ENCODE measurements around the gene TMEM253. TPM values are rescaled to one million over a fixed set of nuclear protein-coding genes. Genes with fewer than 3 reads are reported as not detected.

Gene TMEM253
- total and polyA plus RNA-seq, 2 experiments from 2014 or later = 0.59 to 0.95 TPM

DNA sequence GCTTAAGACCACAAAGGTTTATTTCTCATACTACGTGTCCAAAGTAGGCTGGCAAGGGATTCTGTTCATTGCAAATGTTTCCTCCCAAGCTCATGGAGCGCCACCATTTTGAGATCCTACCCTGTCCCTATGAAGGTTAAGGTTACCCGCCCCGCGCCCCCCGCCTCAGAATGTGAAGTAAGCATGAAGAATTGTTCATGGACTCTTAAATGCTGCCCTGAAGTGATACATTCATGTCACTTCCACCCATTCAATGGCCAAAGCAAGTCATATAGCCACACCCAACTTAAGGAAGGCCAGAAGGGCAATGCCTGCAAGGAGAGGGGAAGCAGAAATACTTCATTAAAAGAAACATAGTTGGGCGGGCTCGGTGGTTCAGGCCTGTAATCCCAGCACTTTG, 4.2 kb downstream of the TMEM253 start:
- Histone ChIP-seq H3K27ac (ENCODE audit: low read depth) (no peak overlapping the region), H3K36me3 (ENCODE audit: insufficient read depth) (no peaks in the 10 kb centered on the region), H4K20me1 (replicated peaks; ENCODE audit: insufficient read depth) (no peaks in the 10 kb centered on the region), H3K27me3 (ENCODE audit: insufficient read depth) (no peaks in the 10 kb centered on the region), H3F3A (replicated peaks; ENCODE audit: low read depth) (no peaks in the 10 kb centered on the region; the same call in none of the 2 replicates), H2AFZ (no peak overlapping the region), H3K9me2 (ENCODE audit: insufficient read depth) (no peaks in the 10 kb centered on the region), H3K79me2 (replicated peaks; ENCODE audit: insufficient read depth) (peaks cover 10% of the 10 kb centered on the region), H3K4me1 (ENCODE audit: insufficient read depth) (peaks cover 36% of the 10 kb centered on the region), H3K4me2 (peak overlapping the region; percentile 97), H3K4me3 (peak overlapping the region; percentile 90; the same call in 1 of the 2 replicates)
- H3K36me3 Mint-ChIP-seq (ENCODE audit: low read depth) = no peaks in the 10 kb centered on the region
- H3K4me1 Mint-ChIP-seq = peaks cover 77% of the 10 kb centered on the region
- no peak overlapping the region for H3K27ac Mint-ChIP-seq
- DNase-seq (ENCODE audit: low spot score) = no peak
- peak overlapping the region; percentile 91 for H3K4me3 Mint-ChIP-seq
- H3K9me3 Mint-ChIP-seq = no peaks in the 10 kb centered on the region; the same call in 2 of the 3 replicates
- peaks cover 4% of the 10 kb centered on the region for H3K27me3 Mint-ChIP-seq (ENCODE audit: insufficient read depth, low read depth, poor library complexity)
- no peak for ATAC-seq
- TF ChIP-seq, protein P1, sequence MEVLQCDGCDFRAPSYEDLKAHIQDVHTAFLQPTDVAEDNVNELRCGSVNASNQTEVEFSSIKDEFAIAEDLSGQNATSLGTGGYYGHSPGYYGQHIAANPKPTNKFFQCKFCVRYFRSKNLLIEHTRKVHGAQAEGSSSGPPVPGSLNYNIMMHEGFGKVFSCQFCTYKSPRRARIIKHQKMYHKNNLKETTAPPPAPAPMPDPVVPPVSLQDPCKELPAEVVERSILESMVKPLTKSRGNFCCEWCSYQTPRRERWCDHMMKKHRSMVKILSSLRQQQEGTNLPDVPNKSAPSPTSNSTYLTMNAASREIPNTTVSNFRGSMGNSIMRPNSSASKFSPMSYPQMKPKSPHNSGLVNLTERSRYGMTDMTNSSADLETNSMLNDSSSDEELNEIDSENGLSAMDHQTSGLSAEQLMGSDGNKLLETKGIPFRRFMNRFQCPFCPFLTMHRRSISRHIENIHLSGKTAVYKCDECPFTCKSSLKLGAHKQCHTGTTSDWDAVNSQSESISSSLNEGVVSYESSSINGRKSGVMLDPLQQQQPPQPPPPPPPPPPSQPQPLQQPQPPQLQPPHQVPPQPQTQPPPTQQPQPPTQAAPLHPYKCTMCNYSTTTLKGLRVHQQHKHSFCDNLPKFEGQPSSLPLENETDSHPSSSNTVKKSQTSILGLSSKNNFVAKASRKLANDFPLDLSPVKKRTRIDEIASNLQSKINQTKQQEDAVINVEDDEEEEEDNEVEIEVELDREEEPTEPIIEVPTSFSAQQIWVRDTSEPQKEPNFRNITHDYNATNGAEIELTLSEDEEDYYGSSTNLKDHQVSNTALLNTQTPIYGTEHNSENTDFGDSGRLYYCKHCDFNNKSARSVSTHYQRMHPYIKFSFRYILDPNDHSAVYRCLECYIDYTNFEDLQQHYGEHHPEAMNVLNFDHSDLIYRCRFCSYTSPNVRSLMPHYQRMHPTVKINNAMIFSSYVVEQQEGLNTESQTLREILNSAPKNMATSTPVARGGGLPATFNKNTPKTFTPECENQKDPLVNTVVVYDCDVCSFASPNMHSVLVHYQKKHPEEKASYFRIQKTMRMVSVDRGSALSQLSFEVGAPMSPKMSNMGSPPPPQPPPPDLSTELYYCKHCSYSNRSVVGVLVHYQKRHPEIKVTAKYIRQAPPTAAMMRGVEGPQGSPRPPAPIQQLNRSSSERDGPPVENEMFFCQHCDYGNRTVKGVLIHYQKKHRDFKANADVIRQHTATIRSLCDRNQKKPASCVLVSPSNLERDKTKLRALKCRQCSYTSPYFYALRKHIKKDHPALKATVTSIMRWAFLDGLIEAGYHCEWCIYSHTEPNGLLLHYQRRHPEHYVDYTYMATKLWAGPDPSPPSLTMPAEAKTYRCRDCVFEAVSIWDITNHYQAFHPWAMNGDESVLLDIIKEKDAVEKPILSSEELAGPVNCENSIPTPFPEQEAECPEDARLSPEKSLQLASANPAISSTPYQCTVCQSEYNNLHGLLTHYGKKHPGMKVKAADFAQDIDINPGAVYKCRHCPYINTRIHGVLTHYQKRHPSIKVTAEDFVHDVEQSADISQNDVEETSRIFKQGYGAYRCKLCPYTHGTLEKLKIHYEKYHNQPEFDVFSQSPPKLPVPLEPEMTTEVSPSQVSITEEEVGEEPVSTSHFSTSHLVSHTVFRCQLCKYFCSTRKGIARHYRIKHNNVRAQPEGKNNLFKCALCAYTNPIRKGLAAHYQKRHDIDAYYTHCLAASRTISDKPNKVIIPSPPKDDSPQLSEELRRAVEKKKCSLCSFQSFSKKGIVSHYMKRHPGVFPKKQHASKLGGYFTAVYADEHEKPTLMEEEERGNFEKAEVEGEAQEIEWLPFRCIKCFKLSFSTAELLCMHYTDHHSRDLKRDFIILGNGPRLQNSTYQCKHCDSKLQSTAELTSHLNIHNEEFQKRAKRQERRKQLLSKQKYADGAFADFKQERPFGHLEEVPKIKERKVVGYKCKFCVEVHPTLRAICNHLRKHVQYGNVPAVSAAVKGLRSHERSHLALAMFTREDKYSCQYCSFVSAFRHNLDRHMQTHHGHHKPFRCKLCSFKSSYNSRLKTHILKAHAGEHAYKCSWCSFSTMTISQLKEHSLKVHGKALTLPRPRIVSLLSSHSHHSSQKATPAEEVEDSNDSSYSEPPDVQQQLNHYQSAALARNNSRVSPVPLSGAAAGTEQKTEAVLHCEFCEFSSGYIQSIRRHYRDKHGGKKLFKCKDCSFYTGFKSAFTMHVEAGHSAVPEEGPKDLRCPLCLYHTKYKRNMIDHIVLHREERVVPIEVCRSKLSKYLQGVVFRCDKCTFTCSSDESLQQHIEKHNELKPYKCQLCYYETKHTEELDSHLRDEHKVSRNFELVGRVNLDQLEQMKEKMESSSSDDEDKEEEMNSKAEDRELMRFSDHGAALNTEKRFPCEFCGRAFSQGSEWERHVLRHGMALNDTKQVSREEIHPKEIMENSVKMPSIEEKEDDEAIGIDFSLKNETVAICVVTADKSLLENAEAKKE (CRISPR knock-in tag; IDR thresholded peaks at IDR 0.05) = no peak
- TF ChIP-seq NANOG (IDR thresholded peaks at IDR 0.05; ENCODE audit: borderline replicate concordance) (no peak), ZNF331 (CRISPR knock-in tag; IDR thresholded peaks at IDR 0.05; ENCODE audit: low read depth) (no peak), JUNB (IDR thresholded peaks at IDR 0.05; ENCODE audit: unreplicated experiment) (no peak), EZH2phosphoT487 (IDR thresholded peaks at IDR 0.05; ENCODE audit: unreplicated experiment) (no peak), EZH2 (IDR thresholded peaks at IDR 0.05; ENCODE audit: low read depth, unreplicated experiment) (no peak), ZNF114 (CRISPR knock-in tag; IDR thresholded peaks at IDR 0.05) (no peak), CREB1 (CRISPR knock-in tag; IDR thresholded peaks at IDR 0.05; ENCODE audit: low read depth) (no peak), STAT1 (IDR thresholded peaks at IDR 0.05; ENCODE audit: unreplicated experiment) (no peak), POLR2AphosphoS5 (IDR thresholded peaks at IDR 0.05; ENCODE audit: low read depth) (no peak)
- TF ChIP-seq, protein P2, sequence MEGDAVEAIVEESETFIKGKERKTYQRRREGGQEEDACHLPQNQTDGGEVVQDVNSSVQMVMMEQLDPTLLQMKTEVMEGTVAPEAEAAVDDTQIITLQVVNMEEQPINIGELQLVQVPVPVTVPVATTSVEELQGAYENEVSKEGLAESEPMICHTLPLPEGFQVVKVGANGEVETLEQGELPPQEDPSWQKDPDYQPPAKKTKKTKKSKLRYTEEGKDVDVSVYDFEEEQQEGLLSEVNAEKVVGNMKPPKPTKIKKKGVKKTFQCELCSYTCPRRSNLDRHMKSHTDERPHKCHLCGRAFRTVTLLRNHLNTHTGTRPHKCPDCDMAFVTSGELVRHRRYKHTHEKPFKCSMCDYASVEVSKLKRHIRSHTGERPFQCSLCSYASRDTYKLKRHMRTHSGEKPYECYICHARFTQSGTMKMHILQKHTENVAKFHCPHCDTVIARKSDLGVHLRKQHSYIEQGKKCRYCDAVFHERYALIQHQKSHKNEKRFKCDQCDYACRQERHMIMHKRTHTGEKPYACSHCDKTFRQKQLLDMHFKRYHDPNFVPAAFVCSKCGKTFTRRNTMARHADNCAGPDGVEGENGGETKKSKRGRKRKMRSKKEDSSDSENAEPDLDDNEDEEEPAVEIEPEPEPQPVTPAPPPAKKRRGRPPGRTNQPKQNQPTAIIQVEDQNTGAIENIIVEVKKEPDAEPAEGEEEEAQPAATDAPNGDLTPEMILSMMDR (conservative IDR thresholded peaks at IDR 0.05; ENCODE audit: low read depth in 2 of 2) = no peak
- TF ChIP-seq, protein P3, sequence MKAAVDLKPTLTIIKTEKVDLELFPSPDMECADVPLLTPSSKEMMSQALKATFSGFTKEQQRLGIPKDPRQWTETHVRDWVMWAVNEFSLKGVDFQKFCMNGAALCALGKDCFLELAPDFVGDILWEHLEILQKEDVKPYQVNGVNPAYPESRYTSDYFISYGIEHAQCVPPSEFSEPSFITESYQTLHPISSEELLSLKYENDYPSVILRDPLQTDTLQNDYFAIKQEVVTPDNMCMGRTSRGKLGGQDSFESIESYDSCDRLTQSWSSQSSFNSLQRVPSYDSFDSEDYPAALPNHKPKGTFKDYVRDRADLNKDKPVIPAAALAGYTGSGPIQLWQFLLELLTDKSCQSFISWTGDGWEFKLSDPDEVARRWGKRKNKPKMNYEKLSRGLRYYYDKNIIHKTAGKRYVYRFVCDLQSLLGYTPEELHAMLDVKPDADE (IDR thresholded peaks at IDR 0.05) = no peak
- TF ChIP-seq, protein P4, sequence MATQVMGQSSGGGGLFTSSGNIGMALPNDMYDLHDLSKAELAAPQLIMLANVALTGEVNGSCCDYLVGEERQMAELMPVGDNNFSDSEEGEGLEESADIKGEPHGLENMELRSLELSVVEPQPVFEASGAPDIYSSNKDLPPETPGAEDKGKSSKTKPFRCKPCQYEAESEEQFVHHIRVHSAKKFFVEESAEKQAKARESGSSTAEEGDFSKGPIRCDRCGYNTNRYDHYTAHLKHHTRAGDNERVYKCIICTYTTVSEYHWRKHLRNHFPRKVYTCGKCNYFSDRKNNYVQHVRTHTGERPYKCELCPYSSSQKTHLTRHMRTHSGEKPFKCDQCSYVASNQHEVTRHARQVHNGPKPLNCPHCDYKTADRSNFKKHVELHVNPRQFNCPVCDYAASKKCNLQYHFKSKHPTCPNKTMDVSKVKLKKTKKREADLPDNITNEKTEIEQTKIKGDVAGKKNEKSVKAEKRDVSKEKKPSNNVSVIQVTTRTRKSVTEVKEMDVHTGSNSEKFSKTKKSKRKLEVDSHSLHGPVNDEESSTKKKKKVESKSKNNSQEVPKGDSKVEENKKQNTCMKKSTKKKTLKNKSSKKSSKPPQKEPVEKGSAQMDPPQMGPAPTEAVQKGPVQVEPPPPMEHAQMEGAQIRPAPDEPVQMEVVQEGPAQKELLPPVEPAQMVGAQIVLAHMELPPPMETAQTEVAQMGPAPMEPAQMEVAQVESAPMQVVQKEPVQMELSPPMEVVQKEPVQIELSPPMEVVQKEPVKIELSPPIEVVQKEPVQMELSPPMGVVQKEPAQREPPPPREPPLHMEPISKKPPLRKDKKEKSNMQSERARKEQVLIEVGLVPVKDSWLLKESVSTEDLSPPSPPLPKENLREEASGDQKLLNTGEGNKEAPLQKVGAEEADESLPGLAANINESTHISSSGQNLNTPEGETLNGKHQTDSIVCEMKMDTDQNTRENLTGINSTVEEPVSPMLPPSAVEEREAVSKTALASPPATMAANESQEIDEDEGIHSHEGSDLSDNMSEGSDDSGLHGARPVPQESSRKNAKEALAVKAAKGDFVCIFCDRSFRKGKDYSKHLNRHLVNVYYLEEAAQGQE (IDR thresholded peaks at IDR 0.05; ENCODE audit: unreplicated experiment) = no peak

All from GM23338 (cell line).